HG03457 (cell line): ENCODE data around the gene MAP3K5.
A peak's percentile ranks its signal among the peaks of the same experiment; 100 is the strongest.
"Not testable (repeated sequence)": the region's sequence is repeated elsewhere in the genome, so short reads cannot be mapped to it uniquely, and the experiment has no call there.

ENCODE experiments used
- ATAC-seq: cut with Tn5 transposase; IDR thresholded peaks from one replicate; pipeline ENCODE4 v1.9.1; 2021; ENCODE audit warnings: moderate number of reproducible peaks; ENCODE audit not compliant: unreplicated experiment

Gene MAP3K5

GRCh38 chr6:136792410-136793262, at the start of gene MAP3K5:
Gene MAP3K5 (minus strand): TSS chr6:136792477. CDS start chr6:136792157, 320 bp downstream.
- peak; percentile 44 for ATAC-seq

- ATAC-seq, result no peak
Observed at GRCh38 chr6:136840276-136841001, 48.2 kb upstream of the MAP3K5 start.

- no peak for ATAC-seq
Observed at GRCh38 chr6:136831873-136832562, 39.7 kb upstream of the MAP3K5 start.

GRCh38 chr6:136826216-136826615, 33.9 kb upstream of the MAP3K5 start:
- no peak for ATAC-seq

GRCh38 chr6:136823128-136823660, 30.9 kb upstream of the MAP3K5 start:
- ATAC-seq, result no peak

GRCh38 chr6:136822376-136823127, 30.3 kb upstream of the MAP3K5 start, which contains the start of gene PEX7:
Gene PEX7 (plus strand): TSS chr6:136822592. CDS start chr6:136822666, 74 bp downstream.
- peak; percentile 92 for ATAC-seq

- no peak for ATAC-seq
Observed at GRCh38 chr6:136822046-136822375, 29.7 kb upstream of the MAP3K5 start.

GRCh38 chr6:136820561-136820960, 28.3 kb upstream of the MAP3K5 start:
- no peak for ATAC-seq

GRCh38 chr6:136816656-136817055, 24.4 kb upstream of the MAP3K5 start:
- ATAC-seq, result no peak

GRCh38 chr6:136815608-136816007, 23.3 kb upstream of the MAP3K5 start:
- ATAC-seq, result not testable (repeated sequence)

- ATAC-seq, result no peak
Observed at GRCh38 chr6:136812174-136812573, 19.9 kb upstream of the MAP3K5 start.

GRCh38 chr6:136811272-136811671, 19.0 kb upstream of the MAP3K5 start:
- ATAC-seq, result no peak

- ATAC-seq, result no peak
Observed at GRCh38 chr6:136809091-136809860, 17.0 kb upstream of the MAP3K5 start.

- ATAC-seq, result no peak
Observed at GRCh38 chr6:136803608-136804007, 11.3 kb upstream of the MAP3K5 start.

GRCh38 chr6:136801581-136801980, 9.3 kb upstream of the MAP3K5 start:
- ATAC-seq, result no peak

- ATAC-seq, result no peak
Observed at GRCh38 chr6:136798044-136798443, 5.8 kb upstream of the MAP3K5 start.

- no peak for ATAC-seq
Observed at GRCh38 chr6:136795996-136796395, 3.7 kb upstream of the MAP3K5 start.

- no peak for ATAC-seq
Observed at GRCh38 chr6:136795386-136795785, 3.1 kb upstream of the MAP3K5 start.

- ATAC-seq, result no peak
Observed at GRCh38 chr6:136793363-136793762, 1.1 kb upstream of the MAP3K5 start.

GRCh38 chr6:136792095-136792409, 225 bp downstream of the MAP3K5 start:
- ATAC-seq, result no peak
